ENCODE results near the gene BASP1.

Gene BASP1

DNA sequence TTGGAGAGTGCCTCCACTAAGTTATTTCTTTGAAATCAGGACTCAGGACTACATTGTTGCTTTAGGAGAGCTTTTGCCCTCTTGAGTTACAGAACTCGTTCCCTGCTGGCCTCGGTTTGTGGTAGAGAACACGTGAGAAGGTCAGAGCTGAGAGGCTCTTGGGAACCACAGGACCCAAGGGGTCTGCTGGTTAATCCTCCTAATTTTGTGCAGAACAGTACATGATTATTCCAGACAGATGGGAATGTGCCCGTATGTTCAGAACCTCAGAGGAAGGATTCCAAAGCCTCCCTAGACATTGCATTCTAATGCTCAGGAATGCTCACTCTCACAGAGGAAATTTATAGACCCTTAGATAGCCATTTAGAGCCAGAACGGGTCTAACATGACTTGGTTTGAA is 25.2 kb upstream of the BASP1 start:
- DNase-seq = no peak

DNA sequence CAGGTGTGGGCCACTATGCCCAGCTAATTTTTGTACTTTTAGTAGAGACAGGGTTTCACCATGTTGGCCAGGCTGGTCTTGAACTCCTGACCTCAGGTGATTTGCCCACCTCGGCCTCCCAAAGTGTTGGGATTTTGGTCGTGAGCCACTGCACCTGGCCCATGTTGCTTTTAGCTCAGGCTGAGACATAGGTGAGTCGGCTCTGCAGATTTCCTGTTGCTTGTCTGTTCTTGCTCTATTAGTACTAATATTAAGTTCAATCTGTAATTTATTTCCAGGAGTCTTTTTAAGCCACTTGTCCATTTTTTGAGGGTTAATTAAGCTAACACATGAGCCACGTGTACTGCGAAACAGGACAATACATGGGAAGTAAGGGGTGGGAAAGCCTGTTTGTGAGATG is 21.4 kb upstream of the BASP1 start:
- no peak for DNase-seq

DNA sequence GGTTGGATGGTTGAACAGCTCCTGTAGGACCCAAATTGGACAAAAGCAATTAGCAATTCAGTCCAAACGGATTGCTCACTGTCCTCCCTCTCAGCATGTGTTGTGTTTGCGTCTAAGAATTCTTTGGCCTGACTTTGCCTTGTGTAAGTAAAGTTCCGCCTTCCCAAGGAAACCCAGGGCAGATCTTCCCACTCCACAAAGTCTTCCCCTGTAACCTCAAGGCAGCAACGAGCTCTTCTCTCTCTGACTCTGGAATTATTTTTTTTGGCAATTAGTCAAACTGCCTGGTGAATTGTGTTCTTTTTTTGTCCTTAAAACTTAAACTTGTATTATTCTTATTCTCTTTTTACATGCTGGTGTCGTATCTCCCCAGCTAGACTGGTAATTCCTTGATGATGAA is 20.7 kb upstream of the BASP1 start:
- DNase-seq = no peak

DNA sequence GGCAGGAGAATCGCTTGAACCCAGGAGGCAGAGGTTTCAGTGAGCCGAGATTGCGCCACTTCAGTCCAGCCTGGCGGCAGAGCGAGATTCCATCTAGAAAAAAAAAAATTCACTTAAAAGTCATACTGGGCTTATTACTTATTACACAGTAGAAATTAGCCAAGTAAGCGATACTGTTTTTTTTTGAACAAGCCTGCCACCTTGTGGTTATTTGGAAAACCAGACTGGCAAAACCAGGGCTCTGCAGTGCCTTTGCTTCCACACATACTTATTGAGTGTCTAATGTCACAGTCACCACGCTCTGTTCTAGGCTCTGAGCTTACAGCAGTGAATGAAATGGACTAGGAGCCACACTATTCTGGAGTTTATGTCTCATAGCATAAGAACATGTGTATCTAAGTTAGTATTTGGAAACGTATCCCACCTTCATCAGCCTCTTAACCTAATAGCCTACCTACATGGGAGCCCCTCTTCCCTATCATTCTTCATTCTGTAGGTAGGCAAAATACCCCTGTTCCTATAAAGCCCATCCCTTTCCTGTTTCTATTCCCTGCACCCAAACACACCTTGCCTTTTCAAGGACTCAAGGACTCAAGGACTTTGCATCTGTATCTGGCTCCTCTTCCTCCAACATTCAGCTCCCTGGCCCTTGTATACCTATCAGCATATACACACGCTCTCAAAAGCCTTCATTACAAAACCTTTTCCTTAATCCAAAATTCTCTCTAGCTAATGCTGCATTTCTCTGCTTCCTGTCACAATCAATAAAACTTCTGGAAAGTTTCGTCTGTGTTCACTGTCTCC is 13.9 kb upstream of the BASP1 start:
- DNase-seq = peak; percentile 90

DNA sequence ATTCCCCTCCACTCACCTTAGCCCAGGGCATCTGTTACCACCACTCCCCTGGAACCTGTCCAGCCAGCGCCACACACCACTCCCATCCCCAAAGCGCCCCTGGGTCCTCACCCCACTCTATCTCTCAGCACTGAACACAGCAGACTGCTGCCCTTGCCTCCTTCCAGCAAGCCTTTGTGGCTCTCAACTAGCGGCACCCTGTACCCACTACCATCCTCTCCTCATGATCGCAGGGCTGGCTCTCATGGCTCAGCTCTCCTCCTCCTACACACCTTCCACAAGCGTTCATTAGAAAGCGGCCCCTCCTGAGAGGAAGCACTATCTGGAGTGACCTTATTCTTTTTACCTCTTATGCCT is 13.3 kb upstream of the BASP1 start:
- no peak for DNase-seq

DNA sequence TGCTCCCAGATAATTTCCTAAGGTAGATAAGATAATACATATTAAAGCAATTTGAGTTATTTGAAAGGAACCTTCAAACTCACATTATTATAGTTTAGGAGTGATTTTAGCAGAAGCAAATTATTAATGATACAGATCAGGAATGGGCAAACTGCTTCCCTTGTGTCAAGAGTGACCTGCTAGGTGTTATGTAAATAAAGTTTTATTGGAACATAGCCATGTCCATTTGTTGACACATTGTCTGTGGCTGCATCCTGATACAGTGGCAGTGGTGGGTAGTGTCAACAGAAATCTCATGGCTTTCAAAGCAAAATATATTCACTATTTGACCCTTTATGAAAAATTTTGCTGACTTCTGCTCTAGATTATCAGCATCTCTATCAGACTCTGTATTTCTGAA is 11.4 kb upstream of the BASP1 start:
- no peak for DNase-seq

DNA sequence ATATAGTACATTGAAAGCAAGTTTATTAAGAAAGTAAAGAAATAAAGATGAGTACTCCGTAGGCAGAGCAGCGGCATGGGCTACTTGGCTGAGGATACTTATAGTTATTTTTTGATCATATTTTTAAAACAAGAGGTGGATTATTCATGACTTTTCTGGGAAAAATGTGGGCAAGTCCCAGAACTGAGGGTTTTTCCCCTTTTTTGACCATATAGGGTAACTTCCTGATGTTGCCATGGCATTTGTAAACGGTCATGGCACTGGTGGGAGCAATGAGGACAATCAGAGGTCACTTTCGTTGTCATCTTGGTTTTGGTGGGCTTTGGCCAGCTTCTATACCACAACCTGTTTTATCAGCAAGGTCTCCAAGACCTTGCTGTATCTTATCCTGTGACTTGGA is 5.2 kb upstream of the BASP1 start:
- no peak for DNase-seq

DNA sequence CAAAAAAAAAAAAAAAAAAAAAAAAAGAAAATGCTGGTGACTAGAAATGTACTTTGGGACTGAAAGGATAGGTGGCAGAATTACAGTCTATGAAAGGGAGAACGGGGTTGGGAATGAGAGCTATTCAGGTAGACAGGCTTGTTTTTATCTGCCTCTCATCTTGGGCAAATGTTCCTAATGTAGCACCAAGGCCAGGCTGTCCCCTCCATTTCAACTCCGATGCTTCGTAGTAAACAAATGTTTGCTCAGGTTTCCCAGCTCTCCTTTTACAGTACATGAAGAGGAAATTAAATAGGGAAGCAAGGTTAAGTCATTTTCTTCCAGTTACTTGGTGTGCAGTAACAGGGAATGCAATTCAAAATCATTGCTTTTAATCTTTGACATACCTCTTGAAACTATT is 4.4 kb upstream of the BASP1 start:
- peak; percentile 58 for DNase-seq

DNA sequence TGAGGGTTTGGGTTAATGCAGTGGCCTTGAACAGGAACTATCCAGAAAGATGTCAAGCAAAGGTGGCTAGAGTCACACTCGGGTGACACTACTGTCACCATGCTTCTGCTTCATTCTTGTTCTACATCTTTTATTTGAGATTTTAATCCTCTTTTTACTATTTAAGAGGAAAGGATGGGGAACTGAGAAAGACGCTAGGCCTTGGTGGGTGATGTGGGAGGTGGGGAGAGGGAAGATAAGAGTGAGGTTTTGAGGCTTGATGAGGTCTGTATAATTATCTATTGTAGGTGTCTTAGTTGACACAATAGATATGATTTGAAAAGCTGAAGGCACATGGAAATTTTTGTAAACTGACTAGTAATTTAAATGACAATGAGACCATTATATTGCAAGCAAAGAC is 3.5 kb upstream of the BASP1 start:
- DNase-seq = peak; percentile 73

DNA sequence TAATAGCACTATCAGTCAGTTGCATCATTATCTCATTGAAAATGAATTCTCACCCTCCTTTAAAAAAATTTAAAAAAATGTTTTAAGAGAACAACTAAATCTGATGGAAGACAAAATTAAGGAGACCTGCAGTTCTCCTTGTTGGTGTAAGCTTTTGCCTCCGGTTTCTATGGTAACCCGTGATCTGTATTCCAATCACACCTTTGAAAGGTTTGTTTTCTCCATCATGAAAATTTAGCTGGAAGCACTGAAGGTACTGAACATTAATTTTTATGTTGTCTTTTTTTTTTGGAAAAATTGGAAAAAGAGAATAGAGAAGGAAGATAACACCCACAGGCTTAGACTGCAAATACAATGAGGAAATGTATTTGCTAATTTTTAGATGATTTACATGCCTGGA is 2.5 kb upstream of the BASP1 start:
- peak; percentile 92 for DNase-seq

DNA sequence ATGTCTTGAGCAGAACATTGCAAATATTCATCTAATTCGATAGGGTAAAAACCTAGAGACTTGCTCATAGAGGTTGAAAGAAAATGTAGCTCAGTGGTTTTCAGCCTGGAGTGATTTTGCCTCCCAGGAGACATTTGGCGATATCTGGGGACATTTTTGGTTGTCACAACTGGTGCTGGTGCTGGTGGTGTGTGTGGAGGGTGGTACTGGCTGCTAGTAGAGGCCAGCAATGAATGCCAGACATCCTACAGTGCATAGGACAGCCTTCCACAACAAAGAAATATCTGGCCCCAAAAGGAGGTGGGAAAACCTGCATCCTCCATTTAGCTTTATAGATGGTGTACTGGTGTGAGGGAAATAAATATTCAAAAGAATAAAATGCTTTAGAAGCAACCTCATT is 2.1 kb upstream of the BASP1 start:
- peak; percentile 93 for DNase-seq

DNA sequence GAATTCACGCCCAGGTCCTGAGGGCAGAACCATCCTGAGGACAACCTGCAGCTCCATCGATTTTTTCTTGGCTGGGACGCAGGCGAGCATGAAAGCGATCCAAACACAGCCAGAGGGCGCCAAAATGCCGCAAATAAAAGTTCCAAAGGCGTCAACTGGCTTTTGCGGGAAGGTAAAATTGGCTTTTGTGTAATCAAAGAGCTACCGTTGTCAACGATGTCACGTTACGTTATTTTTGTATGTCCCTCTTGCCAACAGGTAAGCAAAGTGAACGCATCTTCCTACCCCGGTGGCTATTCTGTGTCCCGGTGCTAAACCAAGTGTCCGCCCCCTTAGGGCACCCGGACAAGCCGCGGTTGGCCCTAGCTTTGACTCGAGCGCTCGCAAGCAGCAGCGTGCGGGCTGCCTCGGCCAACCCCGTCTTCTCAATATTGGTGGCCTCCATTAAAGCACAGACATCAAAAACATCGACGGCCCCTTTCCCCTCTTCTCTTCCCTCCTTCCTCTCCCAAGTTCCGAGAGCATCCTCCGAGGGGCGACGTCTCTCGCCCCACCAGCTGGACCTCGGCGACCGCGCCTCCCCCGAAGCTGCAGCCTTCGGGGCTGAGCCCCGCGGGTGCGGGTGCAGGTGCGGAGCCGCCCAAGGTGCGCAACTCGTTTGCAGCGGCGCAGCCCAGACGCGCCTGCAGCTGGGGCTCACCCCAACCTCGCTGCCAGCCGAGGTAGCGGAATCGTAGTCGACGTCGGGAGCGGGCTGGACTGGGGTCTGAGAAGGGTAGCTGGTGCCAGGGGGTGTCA is 1.1 kb upstream of the BASP1 start:
- DNase-seq = peak; percentile 100

DNA sequence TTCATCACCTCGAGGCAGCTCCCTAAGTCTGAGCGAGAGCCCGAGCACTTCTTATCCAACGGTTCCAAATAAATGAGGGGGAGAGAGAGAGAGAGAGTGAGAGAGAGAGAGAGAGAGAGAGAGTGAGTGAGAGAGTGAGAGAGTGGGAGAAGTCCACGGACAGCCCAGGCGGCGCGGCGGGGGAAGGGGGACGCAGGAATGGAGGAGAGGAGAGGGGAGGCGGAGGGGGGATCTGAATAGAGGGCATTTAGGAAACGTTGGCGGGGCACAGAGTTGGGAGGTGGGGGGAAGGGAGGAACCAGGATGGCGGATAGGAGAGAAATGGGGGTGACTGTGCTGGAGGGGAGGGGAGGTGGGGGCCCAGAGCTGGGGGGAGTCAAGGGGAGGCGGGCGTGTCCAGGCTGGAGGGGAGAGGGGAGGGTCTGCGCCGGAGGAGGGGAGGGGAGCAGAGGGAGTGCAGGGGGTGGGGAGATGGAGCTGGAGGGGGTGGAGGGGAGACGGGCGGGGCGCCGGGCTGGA is 398 bp upstream of the BASP1 start:
- DNase-seq = peak; percentile 96

DNA sequence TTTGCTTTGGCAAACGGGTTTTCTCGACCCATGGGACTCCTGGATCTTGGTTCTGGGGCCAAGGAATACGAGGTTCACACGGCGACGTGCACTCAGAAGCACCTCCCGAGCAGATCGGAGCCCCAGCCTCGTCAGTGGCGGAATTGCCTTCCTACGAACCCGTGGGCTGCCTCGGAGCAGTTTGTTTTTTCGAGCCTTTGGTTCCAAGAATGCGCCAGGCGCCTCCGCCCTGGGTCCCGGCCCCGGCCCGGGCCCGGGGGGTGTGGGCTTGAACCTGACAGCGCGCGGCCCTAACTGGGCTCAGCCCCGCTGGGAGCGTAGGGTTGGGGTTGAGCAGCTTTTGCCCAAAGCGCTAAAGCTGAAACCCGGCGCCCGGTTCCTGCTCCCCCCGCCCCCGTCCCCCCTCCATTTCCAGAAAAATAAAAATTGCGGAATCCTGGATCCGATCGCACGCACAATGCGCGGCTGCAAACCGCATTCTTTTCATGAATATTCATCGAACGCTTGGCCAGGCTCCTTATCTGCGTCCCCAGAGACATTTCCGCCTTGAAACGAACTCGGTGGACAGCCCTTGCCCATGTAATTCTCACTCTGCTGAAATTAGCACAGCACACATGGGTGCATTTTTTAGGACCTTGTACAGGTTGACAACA is 1.0 kb downstream of the BASP1 start:
- peak; percentile 80 for DNase-seq

DNA sequence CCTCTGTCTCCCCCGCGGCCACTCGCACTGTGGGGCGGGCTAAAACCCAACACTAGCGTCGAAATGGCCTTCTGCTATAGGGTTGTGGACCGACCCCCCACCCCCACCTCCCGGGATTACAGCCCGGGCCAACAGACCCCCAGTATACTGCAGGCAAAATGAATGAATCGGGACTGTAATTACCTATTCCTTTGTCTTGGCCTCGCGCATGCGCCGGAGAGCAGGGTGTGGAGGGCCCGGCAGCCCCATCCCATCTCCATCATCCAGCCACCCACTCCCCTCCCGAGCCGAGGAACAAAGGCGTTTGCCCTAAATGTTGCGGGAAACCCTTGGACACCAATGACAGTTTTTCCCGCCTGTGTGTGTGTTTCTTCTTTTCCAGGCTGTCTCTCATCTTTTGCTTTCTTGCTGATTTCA is 1.6 kb downstream of the BASP1 start:
- peak; percentile 93 for DNase-seq

DNA sequence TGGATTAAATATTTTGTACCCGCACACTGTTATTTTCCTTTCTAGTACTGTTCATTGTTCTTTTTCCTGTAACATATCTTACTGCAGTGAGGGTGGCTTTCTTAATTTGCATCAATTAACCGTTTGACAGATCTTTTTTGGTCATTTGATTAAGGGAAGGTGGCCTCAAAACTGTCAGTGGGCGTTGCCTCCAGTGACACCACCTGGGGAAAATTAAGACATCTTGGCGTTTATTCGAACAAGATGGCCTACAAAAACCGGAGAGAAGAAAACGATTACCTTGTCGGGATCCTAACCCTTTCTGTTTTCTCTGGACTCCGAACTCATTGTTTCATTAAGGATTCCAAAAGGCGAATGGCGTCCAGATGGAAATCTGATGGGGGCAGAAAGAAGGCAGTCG is 2.0 kb downstream of the BASP1 start:
- DNase-seq = peak; percentile 78

DNA sequence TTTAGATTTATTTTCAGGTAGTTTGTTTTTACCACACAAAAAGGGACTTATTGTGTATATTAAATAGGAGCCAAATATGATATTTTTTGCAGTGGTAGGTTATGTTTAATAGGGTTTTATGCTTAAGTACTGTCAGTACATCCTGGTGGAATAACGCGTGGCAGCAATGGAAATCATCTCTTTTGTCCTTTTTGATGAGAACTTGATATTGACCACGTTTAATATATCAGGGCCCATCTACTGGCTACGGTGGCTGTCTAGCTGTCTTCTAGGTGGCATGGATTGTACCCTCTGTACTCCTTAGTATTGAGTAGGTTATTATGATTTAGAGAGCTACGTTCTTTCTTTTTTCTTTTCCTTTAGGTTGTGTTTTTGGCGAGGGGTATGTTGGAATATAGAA is 2.6 kb downstream of the BASP1 start:
- DNase-seq = peak; percentile 58

DNA sequence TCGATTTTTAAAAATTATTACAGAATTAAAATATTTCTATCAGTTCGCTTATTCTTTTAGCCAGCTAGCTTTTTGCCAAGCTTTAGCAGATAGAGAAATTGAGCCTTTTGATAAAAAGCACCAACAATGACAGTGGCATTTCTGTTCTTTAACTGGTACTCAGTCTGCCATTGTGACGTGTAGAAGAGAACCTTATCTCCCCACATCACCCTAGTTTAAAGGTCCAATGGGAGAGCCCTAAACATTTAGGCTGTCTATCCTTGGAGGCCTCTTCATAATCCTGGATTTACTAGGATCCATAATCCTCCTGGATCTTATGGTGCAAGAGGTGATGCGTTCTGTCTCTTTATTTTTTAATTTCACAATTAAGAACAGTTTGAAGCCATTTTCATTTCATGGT is 3.0 kb downstream of the BASP1 start:
- no peak for DNase-seq

DNA sequence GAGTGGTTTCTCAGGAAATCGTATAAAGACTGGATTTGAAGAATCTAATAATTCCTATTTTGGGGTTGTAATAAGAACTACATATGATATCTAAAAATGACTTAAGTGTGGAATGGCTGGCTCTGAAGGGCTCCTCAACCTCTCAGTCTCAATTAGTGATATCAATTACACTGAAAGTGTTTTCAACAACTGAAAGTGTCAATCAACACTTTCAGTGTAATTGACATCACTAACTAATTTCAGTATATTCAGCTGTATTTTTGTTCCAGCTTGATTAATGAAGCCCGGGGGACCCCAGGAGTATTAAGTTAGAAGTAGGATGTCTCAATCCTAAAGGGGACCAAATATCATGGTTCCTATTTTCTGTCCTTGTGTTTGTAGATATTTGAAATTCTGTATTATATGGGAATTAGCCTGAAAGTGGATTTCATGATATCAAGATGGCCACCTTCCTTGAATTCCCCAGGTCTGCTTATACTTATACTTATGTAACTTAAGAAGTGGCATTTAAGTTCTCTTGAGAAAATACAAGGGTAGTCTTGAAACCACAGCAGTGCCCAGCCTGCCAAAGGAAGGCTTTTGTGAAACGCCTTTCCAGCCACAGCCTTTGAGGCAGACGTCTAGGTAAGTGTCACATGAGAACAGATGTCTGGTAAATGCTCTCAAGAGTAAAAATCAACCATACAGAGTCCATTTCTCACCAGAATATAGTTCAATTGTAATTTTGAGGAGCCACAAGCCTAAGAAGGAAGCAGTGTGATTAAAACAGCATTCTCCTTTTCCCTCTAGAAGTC is 4.6 kb downstream of the BASP1 start:
- no peak for DNase-seq

DNA sequence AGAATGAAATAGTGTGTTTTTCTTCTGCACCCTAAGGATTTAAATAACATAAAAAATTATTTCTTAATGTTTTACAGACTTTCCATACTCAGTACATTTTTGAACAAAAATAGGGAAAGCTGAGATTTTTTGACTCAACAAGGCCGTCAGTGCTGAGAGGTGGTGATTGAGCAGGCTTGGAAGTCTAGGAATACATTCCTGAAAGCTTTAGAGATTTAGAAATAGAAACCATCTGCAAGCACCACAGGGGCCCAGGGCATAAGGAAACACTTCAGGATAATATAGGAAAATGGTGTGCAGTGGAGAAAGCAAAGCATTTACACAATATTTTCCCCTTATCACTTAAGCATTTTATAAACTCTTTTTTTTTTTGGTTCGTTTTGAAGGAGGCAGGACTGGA is 5.2 kb downstream of the BASP1 start:
- no peak for DNase-seq

DNA sequence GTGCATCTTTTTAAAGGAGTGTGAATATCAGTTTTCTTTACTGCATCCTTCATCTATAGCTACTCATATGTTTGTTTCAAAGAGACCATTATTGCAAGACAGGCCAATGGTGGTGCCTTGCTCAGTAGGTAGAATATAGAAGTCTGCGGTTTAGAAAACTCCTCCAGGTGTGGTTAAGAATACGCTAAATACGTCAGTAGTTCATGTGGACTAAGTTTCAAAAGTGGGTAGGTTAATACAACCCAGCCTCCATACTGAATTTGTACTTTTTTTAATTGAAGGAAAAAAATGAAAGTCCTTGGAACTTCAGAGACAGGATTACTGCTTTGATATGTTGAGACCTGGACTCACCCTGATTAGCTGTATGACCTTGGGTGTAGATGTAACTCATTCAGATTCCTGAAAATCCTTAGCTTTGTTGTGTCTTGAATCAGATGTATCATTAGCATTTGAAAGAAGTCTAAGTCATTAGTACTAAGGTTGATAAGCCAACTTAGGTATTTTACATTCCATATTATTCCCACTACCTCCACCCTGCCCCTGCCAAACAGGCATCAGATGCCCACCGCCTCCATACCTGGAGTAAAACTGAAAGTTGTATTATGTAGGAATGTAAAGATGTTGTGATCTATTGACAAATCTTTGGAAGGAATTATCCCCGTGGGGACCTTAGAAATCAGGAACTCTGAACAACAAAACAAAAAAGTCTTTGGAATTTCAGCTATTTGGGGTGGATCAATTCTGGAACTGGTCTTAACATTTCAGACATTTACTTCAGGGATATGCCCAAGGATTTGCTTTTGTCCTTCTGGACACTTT is 6.1 kb downstream of the BASP1 start:
- no peak for DNase-seq

All from NCI-H748 treated with DMSO at 0.1 percent for 48 hours (cell line).